ENCODE measurements around the gene RPGRIP1L. TPM values are rescaled to one million over a fixed set of nuclear protein-coding genes. Genes with fewer than 3 reads are reported as not detected.

Gene RPGRIP1L
- total and polyA plus RNA-seq, 9 of the 15 experiments (the other 6 are each of a cell fraction or from before 2014, with no cell fraction given): 3.2 to 7.7 (median 5.8) TPM

- TF ChIP-seq ZNF76 (CRISPR knock-in tag; IDR thresholded peaks at IDR 0.05; ENCODE audit: borderline replicate concordance): no peak
- no peak for TF ChIP-seq PCBP1 (IDR thresholded peaks at IDR 0.05; ENCODE audit: low read depth, low read length, poor library complexity, severe bottlenecking)
- TF ChIP-seq POU5F1 (IDR thresholded peaks at IDR 0.05; ENCODE audit: borderline replicate concordance, low read depth, low read length, partially characterized antibody): no peak
- no peak for TF ChIP-seq TCF7 (IDR thresholded peaks at IDR 0.05; ENCODE audit: borderline replicate concordance)
- no peak for TF ChIP-seq HMBOX1 (IDR thresholded peaks at IDR 0.05)
- in situ Hi-C loops (cut with MboI) (no loop called here), intact Hi-C loops (cut with micrococcal nuclease) (no loop called here)
These were observed 98.3 kb downstream of the RPGRIP1L start for GRCh38 chr16:53605356-53605755.

More at GRCh38 chr16:53605356-53605755, 98.3 kb downstream of the RPGRIP1L start:
- ChIA-PET POLR2A (interaction anchor here (0.6 kb wide), 1 partner anchor 314 kb away, joined by 3 read pairs; no protein-coding TSS in a partner anchor), CTCF (ENCODE audit: low intra/inter-chr PET ratio) (no interaction called here)
- no peaks in the 10 kb centered on the region for H3K79me2 ChIP-seq (ENCODE audit: control insufficient read depth, insufficient read depth, low read length)
- no TSS peak for BruUV-seq (replicated peaks)
- H3K27ac ChIP-seq (ENCODE audit: extremely low read depth, low read depth, low read length): no peak overlapping the region
- no peaks in the 10 kb centered on the region for H3K4me1 ChIP-seq (replicated peaks in 1 of 2; ENCODE audit: control insufficient read depth in 2 of 2, insufficient read depth in 2 of 2, low read length in 2 of 2)
- H3K36me3 ChIP-seq (ENCODE audit: control insufficient read depth, insufficient read depth, low read length): no peaks in the 10 kb centered on the region
- H3K4me2 ChIP-seq (ENCODE audit: insufficient read depth, low read length): no peak overlapping the region
- no peaks in the 10 kb centered on the region for H4K20me1 ChIP-seq (replicated peaks; ENCODE audit: control insufficient read depth, insufficient read depth, low read length)
- DNase-seq (ENCODE audit: extremely low read depth in 1 of 4, low spot score in 3 of 4) (no peak), FAIRE-seq (no peak), ATAC-seq (no peak)
- no peaks in the 10 kb centered on the region for H3K9me1 ChIP-seq (ENCODE audit: control insufficient read depth, insufficient read depth, low read length)
- no peak overlapping the region for H3K9ac ChIP-seq (ENCODE audit: insufficient read depth in 1 of 2, low read depth in 2 of 2, low read length in 2 of 2)
- 13% methylated on average over 10 of the region's 10 CpGs for whole genome bisulfite sequencing (ENCODE audit: insufficient coverage, low coverage, missing lambda C conversion rate)
- no peaks in the 10 kb centered on the region; a peak in 1 of 5 replicates for H3K27me3 ChIP-seq (ENCODE audit: control insufficient read depth in 2 of 2, insufficient read depth in 2 of 2, low read length in 2 of 2)
- no peaks in the 10 kb centered on the region for H3K9me3 ChIP-seq (replicated peaks; ENCODE audit: control insufficient read depth, insufficient read depth, low read depth, low read length)
- 0 out of 2 replicates have a peak overlapping the region, but pooled peaks have one; percentile 28 for H2AFZ ChIP-seq (ENCODE audit: low read depth, low read length)
- H3K4me3 ChIP-seq: no peak overlapping the region
